HCT116 (cell line): ENCODE data around the gene PODN. TPM values are rescaled to one million over a fixed set of nuclear protein-coding genes. Genes with fewer than 3 reads are reported as not detected.

ENCODE experiments used
- ATAC-seq: fragments of 200-7000 bp; cut with Tn5 transposase; 2 replicates; pipeline ENCODE4 v1.9.1; 2020; ENCODE audit warnings: mild to moderate bottlenecking, moderate library complexity
- BruUV-seq: library from RNA; stranded (reverse); fragments of 400-500 nt; replicated peaks from 2 replicates; lab custom pipeline; 2021; lab: Mats Ljungman, UMichigan
- CTCF ChIA-PET: fragments of 300-600 bp; sonication (Branson Sonifier 250); formaldehyde crosslinking; loops from one replicate; lab custom pipeline; 2021; ENCODE audit warnings: antibody characterized with exemption; lab: Charles Lee
- POLR2A ChIA-PET: fragments of 300-600, 350-600 bp; sonication (Branson Sonifier 250); formaldehyde crosslinking; loops from one replicate; lab custom pipeline; 2021; ENCODE audit warnings: antibody characterized with exemption; lab: Charles Lee
- RAD21 ChIA-PET, 2 experiments: fragments of 300-600 bp; sonication (Branson Sonifier 250); formaldehyde crosslinking; loops; one replicate each; lab custom pipeline; 2023; ENCODE audit warnings: low total read pairs in 2 of 2; ENCODE audit not compliant: uncharacterized antibody in 2 of 2, unreplicated experiment in 2 of 2, low non-redundant PET in 1 of 2; lab: Charles Lee
- DNase-seq: peaks from one replicate; pipeline ENCODE4 v3.0.0-alpha.2; 2010; ENCODE audit warnings: low read depth, low spot score
- H2AFZ ChIP-seq: fragments of 200-600 bp; shearing (Covaris generic), sonication (generic); 2 replicates; pipeline ENCODE4 v1.6.1; 2017; ENCODE audit warnings: low read depth, mixed run types, mixed read lengths, antibody characterized with exemption, low read length; ENCODE audit not compliant: poor library complexity, severe bottlenecking
- H3K27ac ChIP-seq: 2 replicates; pipeline ENCODE4 v1.5.1; 2012; ENCODE audit warnings: low read depth, low read length
- H3K27me3 ChIP-seq: fragments of 200-600 bp; sonication (generic); 2 replicates; pipeline ENCODE4 v1.6.1; 2016; ENCODE audit warnings: mixed run types, low read length, mixed read lengths; ENCODE audit not compliant: insufficient read depth
- H3K36me3 ChIP-seq, 2 experiments: fragments of 200-500 bp in 1 of 2; fragments of 200-600 bp in 1 of 2; sonication (Bioruptor generic) in 1 of 2; sonication (generic) in 1 of 2; 2 replicates each; pipeline versions ENCODE4 v1.5.1 to v1.6.1; 2014 to 2016; ENCODE audit warnings: low read length in 2 of 2, inconsistent platforms in 1 of 2, mixed read lengths in 1 of 2, mixed run types in 1 of 2; ENCODE audit not compliant: insufficient read depth in 2 of 2, control insufficient read depth in 1 of 2
- H3K4me1 ChIP-seq, 2 experiments: fragments of 200-600 bp in 1 of 2; sonication (generic) in 1 of 2; 2 replicates each; pipeline versions ENCODE4 v1.5.1 to v1.6.1; 2012 to 2017; ENCODE audit warnings: low read length in 2 of 2, inconsistent platforms in 1 of 2, mild to moderate bottlenecking in 1 of 2, mixed read lengths in 1 of 2, mixed run types in 1 of 2, moderate library complexity in 1 of 2; ENCODE audit not compliant: insufficient read depth in 2 of 2, control insufficient read depth in 1 of 2
- H3K4me2 ChIP-seq: fragments of 200-600 bp; sonication (generic); 2 replicates; pipeline ENCODE4 v1.6.1; 2017; ENCODE audit warnings: mixed run types, low read length, mixed read lengths
- H3K4me3 ChIP-seq, 2 experiments: fragments of 200-600 bp in 1 of 2; sonication (generic) in 1 of 2; replicated peaks in 1 of 2; 2 replicates each; pipeline ENCODE4 v1.5.1; 2011 to 2016; ENCODE audit warnings: low read length in 2 of 2, control low read depth in 1 of 2, low read depth in 1 of 2, mild to moderate bottlenecking in 1 of 2, mixed read lengths in 1 of 2, mixed run types in 1 of 2
- H3K79me2 ChIP-seq: fragments of 200-600 bp; sonication (generic); 2 replicates; pipeline ENCODE4 v1.6.1; 2017; ENCODE audit warnings: mild to moderate bottlenecking, mixed run types, low read length, moderate library complexity, mixed read lengths; ENCODE audit not compliant: insufficient read depth
- H3K9ac ChIP-seq: fragments of 200-600 bp; sonication (generic); 2 replicates; pipeline ENCODE4 v1.6.1; 2016; ENCODE audit warnings: low read length, mixed read lengths
- H3K9me2 ChIP-seq: fragments of 200-600 bp; sonication (generic), shearing (Covaris generic); 2 replicates; pipeline ENCODE4 v1.6.1; 2017; ENCODE audit warnings: mixed run types, mild to moderate bottlenecking, moderate library complexity; ENCODE audit not compliant: insufficient read depth
- H3K9me3 ChIP-seq, 2 experiments: fragments of 200-500 bp in 1 of 2; fragments of 200-600 bp in 1 of 2; sonication (Bioruptor generic) in 1 of 2; sonication (generic) in 1 of 2; 2 replicates each; pipeline ENCODE4 v1.6.1; 2014 to 2017; ENCODE audit warnings: low read length in 2 of 2, mixed read lengths in 2 of 2, inconsistent platforms in 1 of 2, low read depth in 1 of 2, mild to moderate bottlenecking in 1 of 2, mixed run types in 1 of 2, moderate library complexity in 1 of 2; ENCODE audit not compliant: control insufficient read depth in 1 of 2, insufficient read depth in 1 of 2
- H4K20me1 ChIP-seq: fragments of 200-600 bp; sonication (generic), shearing (Covaris generic); 2 replicates; pipeline ENCODE4 v1.6.1; 2017; ENCODE audit warnings: mixed run types, mild to moderate bottlenecking, moderate library complexity; ENCODE audit not compliant: insufficient read depth
- CBX3 ChIP-seq: IDR thresholded peaks from 2 replicates; pipeline ENCODE4 v1.6.1; 2012; ENCODE audit warnings: low read depth
- CEBPB ChIP-seq: IDR thresholded peaks from 2 replicates; pipeline ENCODE4 v1.6.1; 2012; ENCODE audit warnings: low read depth
- CTCF ChIP-seq, 3 experiments: fragments of 200-600 bp in 1 of 3; sonication (generic) in 1 of 3; IDR thresholded peaks in 2 of 3; conservative IDR thresholded peaks in 1 of 3; 2 replicates each; pipeline ENCODE4 v1.5.1; 2012 to 2017; ENCODE audit warnings: low read depth in 2 of 3, low read length in 2 of 3, antibody characterized with exemption in 1 of 3, borderline replicate concordance in 1 of 3, control low read depth in 1 of 3, mild to moderate bottlenecking in 1 of 3, mixed read lengths in 1 of 3, mixed run types in 1 of 3, moderate library complexity in 1 of 3; ENCODE audit not compliant: insufficient read depth in 1 of 3
- EGR1 ChIP-seq: IDR thresholded peaks from 2 replicates; pipeline ENCODE4 v1.6.1; 2012; ENCODE audit warnings: low read depth
- ELF1 ChIP-seq: IDR thresholded peaks from 2 replicates; pipeline ENCODE4 v1.6.1; 2012; ENCODE audit warnings: low read depth, borderline replicate concordance
- EZH2phosphoT487 ChIP-seq: fragments of 200-600 bp; IDR thresholded peaks from 2 replicates; pipeline ENCODE4 v1.6.1; 2018; ENCODE audit warnings: antibody characterized with exemption, borderline replicate concordance
- JUND ChIP-seq: IDR thresholded peaks from 2 replicates; pipeline ENCODE4 v1.6.1; 2012
- MAX ChIP-seq: IDR thresholded peaks from 2 replicates; pipeline ENCODE4 v1.6.1; 2012
- POLR2A ChIP-seq: IDR thresholded peaks from 2 replicates; pipeline ENCODE4 v1.7.0; 2011; ENCODE audit warnings: borderline replicate concordance; ENCODE audit not compliant: insufficient read depth, insufficient read length; ENCODE audit errors: extremely low read depth
- POLR2AphosphoS5 ChIP-seq: IDR thresholded peaks from 2 replicates; pipeline ENCODE4 v1.6.1; 2011; ENCODE audit warnings: mild to moderate bottlenecking, low read depth, low read length, moderate library complexity
- RAD21 ChIP-seq: IDR thresholded peaks from 2 replicates; pipeline ENCODE4 v1.6.1; 2012; ENCODE audit warnings: low read depth, mild to moderate bottlenecking
- SIN3A ChIP-seq: IDR thresholded peaks from 2 replicates; pipeline ENCODE4 v1.6.1; 2012; ENCODE audit warnings: low read depth
- SP1 ChIP-seq: IDR thresholded peaks from 2 replicates; pipeline ENCODE4 v1.6.1; 2012; ENCODE audit warnings: low read depth
- SRF ChIP-seq: IDR thresholded peaks from 2 replicates; pipeline ENCODE4 v1.6.1; 2012; ENCODE audit warnings: low read depth
- TCF7L2 ChIP-seq: IDR thresholded peaks from 2 replicates; pipeline ENCODE4 v1.7.0; 2011; ENCODE audit warnings: borderline replicate concordance, inconsistent platforms; ENCODE audit not compliant: insufficient read depth, insufficient read length; ENCODE audit errors: extremely low read depth
- YY1 ChIP-seq: IDR thresholded peaks from 2 replicates; pipeline ENCODE4 v1.6.1; 2011; ENCODE audit warnings: low read length, low read depth, moderate library complexity, mild to moderate bottlenecking; ENCODE audit not compliant: insufficient replicate concordance; ENCODE audit errors: extremely low read depth
- ZFX ChIP-seq: fragments of 450-650 bp; IDR thresholded peaks from 2 replicates; pipeline ENCODE4 v1.6.1; 2017
- ZNF274 ChIP-seq: fragments of 200-500 bp; sonication (Bioruptor generic); IDR thresholded peaks from 2 replicates; pipeline ENCODE4 v1.6.1; 2014; ENCODE audit warnings: mild to moderate bottlenecking, low read depth, low read length, inconsistent platforms
- intact Hi-C: fragments of 100-400 bp; cut with micrococcal nuclease; formaldehyde crosslinking; loops from 2 replicates; pipeline ENCODE4 v1.10.0; 2022
- total RNA-seq: library from RNA; stranded (reverse); gene quantifications from one replicate; pipeline ENCODE4 v1.2.1, GENCODE V29; 2021; ENCODE audit not compliant: unreplicated experiment
- TF ChIP-seq, protein P1 (sequence below): IDR thresholded peaks from 2 replicates; pipeline ENCODE4 v1.6.1; 2012
- TF ChIP-seq, protein P2 (sequence below): IDR thresholded peaks from 2 replicates; pipeline ENCODE4 v1.6.1; 2011; ENCODE audit warnings: mild to moderate bottlenecking, low read length, moderate library complexity; ENCODE audit not compliant: insufficient replicate concordance; ENCODE audit errors: extremely low read depth

Gene PODN
- total RNA-seq, 1 experiment from 2014 or later, result 0.22 TPM

DNA sequence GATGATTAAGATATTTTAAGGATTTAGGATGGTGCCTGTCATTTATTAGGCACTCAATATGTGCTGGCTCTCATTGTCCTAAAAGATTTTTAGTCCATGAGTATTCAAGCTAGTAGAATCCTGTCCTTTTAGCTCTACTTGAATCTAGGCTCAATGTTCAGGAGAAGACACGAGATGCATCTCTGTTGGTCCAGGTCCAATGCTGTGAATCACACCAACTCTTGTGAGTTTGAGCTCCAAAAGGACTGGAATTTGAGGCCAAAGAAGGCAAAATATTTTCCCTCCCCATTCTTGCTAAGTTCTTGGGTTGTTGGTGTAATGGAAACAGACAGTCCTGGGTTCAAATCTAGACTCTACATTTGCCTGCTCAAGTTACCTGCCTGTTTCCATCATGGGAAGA lies 1.4 kb upstream of the PODN start (continued):
- no peak for TF ChIP-seq TCF7L2

- no peak overlapping the region for H2AFZ ChIP-seq
- H3K27me3 ChIP-seq, result no peaks in the 10 kb centered on the region
- H3K9me2 ChIP-seq, result no peaks in the 10 kb centered on the region
- RAD21 ChIA-PET, result no interaction called here
- no peaks in the 10 kb centered on the region for H3K4me1 ChIP-seq
- intact Hi-C loops, result no loop called here
- no peak for ATAC-seq
- no peak overlapping the region for H3K4me2 ChIP-seq
- H3K9ac ChIP-seq, result no peak overlapping the region
- no peak for TF ChIP-seq CTCF (IDR thresholded peaks at IDR 0.05 in 2 of 3, conservative IDR thresholded peaks at IDR 0.05 in 1 of 3; ENCODE audit: borderline replicate concordance in 1 of 3, insufficient read depth in 1 of 3, low read depth in 2 of 3, low read length in 2 of 3)
- no peak for TF ChIP-seq MAX
- TF ChIP-seq CEBPB, result no peak
- TF ChIP-seq, protein P1, sequence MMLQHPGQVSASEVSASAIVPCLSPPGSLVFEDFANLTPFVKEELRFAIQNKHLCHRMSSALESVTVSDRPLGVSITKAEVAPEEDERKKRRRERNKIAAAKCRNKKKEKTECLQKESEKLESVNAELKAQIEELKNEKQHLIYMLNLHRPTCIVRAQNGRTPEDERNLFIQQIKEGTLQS, result no peak
- no peak for TF ChIP-seq ZFX
- TF ChIP-seq ZNF274, result no peak
- TF ChIP-seq SRF, result no peak
- no peak for TF ChIP-seq TCF7L2
- TF ChIP-seq, protein P2, sequence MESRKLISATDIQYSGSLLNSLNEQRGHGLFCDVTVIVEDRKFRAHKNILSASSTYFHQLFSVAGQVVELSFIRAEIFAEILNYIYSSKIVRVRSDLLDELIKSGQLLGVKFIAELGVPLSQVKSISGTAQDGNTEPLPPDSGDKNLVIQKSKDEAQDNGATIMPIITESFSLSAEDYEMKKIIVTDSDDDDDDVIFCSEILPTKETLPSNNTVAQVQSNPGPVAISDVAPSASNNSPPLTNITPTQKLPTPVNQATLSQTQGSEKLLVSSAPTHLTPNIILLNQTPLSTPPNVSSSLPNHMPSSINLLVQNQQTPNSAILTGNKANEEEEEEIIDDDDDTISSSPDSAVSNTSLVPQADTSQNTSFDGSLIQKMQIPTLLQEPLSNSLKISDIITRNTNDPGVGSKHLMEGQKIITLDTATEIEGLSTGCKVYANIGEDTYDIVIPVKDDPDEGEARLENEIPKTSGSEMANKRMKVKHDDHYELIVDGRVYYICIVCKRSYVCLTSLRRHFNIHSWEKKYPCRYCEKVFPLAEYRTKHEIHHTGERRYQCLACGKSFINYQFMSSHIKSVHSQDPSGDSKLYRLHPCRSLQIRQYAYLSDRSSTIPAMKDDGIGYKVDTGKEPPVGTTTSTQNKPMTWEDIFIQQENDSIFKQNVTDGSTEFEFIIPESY, result no peak
- TF ChIP-seq POLR2AphosphoS5, result no peak
- no peak for TF ChIP-seq EZH2phosphoT487
- no peak for TF ChIP-seq ELF1
- TF ChIP-seq YY1, result no peak
- TF ChIP-seq JUND, result no peak
- no peak for TF ChIP-seq SP1
- TF ChIP-seq SIN3A, result no peak
- no peak for TF ChIP-seq CBX3
- TF ChIP-seq EGR1, result no peak
- no peak for TF ChIP-seq RAD21
- no peak for TF ChIP-seq POLR2A
- TF ChIP-seq, all 23 proteins: peak for 0
- CTCF ChIA-PET, result no interaction called here
- Histone ChIP-seq H4K20me1 (no peaks in the 10 kb centered on the region), H3K4me3 (no peak overlapping the region), H3K79me2 (no peaks in the 10 kb centered on the region), H3K9me3 (no peaks in the 10 kb centered on the region), H3K36me3 (no peaks in the 10 kb centered on the region), H3K27ac (no peak overlapping the region)
- POLR2A ChIA-PET, result no interaction called here
- BruUV-seq, result no TSS peak
- DNase-seq, result no peak
These were observed 722 bp upstream of the PODN start for GRCh38 chr1:53061123-53061858.
